GM21529 (cell line): ENCODE data around the gene SLC2A1.

Source experiments
- ATAC-seq: cut with Tn5 transposase; IDR thresholded peaks from one replicate; pipeline ENCODE4 v1.9.1; 2021; ENCODE audit not compliant: unreplicated experiment

SLC2A1 gene

GRCh38 chr1:42958488-42959319 is at the start of gene SLC2A1:
SLC2A1 (minus strand) TSS chr1:42958868; CDS start chr1:42958651, 217 bp downstream.
- peak; percentile 66 for ATAC-seq

- ATAC-seq, result no peak
These were observed 48.9 kb upstream of the SLC2A1 start for GRCh38 chr1:43007377-43008114.

DNA sequence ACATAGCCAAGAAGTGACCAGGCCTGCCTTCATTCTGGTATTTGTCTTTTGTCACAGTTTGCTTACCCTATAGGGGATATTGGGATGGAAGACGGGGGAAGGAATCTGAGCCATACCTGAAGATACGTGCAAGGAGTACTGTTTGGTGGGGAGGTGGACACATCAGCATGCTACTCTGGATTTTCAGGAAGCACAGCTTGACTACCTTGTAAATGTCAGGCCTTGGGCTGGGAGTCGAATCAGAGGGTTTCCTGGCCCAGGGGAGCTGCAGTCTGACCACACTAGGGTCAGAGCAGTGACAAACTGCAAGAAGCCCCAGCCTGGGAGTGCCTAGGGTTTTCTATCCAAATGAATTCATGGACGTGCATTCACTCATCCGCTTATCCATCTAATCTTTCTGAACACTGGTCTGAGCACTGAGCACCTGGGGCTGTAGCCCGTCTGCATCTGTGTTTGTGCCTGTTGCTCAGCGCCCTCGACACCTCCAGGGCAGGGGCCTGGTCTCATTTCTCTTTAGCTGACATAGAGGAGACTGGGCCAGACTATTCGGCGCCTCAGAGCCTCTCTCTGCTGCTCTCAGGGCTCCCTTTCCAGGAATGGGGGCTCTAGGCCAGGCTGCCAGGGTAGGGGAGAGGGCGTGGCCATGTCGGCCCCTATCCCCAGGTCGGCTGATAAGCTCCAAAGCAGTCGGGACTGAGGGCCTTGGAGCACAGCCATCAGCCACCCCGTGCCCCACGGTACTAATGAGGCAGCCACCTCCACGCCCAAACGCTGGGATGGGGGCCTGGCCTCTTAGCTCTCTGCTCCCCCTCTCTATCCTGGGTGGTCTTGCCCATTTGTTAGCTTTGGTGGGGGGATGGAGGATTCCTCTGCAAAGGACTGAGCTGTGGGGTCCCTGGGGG is 47.0 kb upstream of the SLC2A1 start:
- no peak for ATAC-seq

DNA sequence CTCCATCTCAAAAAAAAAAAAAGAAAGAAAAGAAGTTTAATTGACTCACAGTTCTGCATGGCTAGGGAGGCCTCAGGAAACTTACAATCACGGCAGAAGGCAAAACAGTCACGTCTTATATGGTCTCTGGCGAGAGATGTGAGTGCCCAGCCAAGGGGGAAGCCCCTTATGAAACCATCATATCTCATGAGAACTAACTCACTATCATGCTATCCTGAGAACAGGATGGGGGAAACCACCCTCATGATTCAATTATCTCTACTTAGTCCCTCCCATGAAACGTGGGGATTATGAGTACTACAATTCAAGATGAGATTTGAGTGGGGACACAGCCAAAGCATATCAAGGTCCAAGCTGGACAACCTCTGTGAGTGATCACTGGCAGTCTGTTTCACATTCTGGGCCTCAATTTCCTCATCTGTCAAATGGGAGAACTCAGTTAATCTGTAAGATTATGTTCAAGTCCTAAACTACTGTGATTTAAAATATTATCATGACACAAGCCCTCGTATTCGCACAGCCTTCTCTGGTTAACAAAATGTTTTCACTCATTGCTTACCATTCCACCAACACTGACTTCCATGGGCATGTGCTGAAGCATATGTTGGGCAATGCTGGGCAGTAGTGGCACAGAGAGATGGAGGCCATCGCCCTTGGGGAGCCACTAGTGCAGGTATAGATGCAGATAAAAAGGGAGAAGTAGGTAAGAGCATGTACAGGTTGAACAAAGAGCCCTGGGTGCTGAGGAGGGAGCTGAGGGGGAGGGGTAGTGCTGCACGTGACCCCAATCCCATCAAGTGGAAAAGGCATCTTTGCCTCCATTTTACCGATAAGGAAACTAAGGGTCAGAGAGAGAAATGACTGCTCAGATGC is 46.2 kb upstream of the SLC2A1 start:
- no peak for ATAC-seq

DNA sequence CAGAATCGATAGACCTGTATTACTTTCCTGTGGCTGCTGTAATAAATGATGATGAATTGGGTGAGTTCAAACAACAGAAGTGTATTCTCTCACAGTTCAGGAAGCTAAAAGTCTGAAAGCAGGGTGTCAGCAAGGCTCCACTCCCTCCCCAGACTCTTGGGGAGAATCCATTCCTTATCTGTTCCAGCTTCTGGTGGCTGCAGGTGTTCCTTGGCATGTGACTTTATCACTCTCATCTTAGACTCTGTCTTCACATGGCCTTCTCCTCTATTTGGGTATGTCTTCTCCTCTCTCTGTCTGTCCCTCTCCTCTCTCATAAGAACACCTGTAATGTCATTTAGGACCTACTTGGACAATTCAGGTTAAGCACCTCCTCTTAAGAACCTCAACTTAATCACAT is 44.1 kb upstream of the SLC2A1 start:
- ATAC-seq, result no peak

DNA sequence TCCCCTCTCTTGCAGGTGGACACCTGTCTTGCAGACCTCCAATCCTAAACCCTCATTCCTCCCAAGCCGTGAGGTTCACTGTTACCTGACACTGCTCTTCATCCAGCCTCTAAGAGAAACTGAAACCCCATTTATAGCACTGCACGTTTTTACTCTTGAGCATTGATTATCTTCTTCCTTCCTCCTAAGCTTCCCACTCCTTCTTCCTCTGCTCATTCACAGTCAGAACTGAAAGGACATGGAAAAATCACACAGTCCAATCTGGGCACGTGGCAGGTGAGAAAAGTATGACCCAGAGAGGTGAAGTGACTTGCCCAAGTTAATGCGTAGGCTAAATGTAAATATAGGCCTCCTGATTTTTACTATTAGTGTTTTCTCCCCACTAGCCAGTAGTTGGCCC is 43.4 kb upstream of the SLC2A1 start:
- ATAC-seq, result no peak

GRCh38 chr1:43001434-43001833 is 42.8 kb upstream of the SLC2A1 start:
- no peak for ATAC-seq

DNA sequence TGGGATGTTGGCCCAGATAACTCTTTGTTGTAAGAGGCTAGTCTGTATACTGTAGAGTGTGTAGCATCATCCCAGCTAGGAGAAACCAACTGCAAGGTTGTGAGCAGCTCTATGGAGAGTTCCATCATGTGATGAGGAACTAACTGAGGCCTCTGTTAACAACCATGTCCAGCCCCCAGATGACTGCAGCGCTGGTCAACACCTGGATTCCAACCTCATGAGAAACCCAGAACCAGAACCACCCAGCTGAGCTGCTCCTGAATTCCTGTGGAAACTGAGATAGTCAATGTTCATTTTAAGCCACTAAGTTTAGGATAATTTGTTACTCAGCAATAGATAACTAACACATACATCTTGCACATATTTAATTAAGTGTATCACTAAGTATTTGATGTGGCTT is 41.6 kb upstream of the SLC2A1 start:
- ATAC-seq, result no peak

DNA sequence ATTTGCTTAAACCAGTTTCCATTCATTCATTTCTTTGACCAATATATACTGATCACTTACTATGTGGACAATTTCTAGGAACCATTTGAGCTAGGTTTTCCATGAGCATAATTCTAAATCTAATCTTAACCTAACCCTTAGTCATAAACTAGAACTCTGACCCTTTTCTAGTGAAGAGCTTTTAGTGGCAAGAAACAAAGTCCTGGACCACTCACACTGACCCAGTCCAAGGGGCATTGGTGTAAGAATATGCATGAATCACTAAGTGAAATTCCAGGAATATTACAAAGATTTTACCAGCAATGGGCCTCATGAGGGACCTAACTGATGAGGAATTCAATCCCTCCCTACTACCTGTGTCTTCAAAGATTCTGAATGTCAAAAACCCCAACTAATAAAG is 40.6 kb upstream of the SLC2A1 start:
- no peak for ATAC-seq

DNA sequence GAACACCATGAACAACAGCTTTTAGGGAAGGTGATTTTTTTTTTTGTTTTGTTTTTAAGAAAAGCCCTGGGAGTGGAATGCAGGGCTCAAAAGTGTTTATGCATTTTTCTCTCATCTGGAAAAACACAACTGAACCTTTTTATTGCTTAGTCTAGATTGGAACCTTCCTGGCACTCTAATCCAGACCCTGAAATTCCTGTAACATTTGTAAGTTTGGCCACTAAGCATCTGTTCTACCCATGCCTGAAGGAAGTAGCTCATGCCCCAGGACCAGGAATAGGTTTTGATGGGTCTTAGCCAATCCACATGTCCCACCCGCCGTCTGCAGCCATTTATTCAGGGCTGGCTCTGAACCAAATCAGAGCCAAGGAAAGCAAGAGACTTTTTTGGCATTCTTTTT is 39.7 kb upstream of the SLC2A1 start:
- no peak for ATAC-seq

DNA sequence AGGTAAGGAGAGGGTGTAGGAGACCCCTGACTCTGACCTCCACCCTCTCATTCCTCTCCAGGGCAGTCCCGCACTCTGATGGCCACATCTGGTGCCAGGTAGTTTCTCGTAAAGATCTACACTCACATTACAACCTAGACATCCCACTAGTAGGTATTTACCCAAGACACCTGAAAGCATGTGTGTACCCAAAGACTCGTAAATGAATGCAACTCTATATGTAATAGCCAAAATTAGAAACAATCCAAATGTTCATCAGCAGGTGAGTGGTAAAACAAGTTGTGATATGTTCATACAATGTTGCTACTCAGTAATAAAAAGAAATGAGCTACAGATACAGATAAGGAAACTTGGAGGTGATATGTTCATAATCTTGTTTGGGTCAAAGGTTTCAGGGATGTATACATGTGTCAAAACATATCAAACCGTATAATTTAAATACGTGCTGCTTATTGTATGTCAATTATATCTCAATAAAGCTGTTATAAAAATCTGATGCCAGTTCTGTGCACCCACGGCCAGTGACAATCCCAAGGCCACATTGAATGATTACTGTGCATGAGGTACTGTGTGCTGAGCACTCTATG is 37.8 kb upstream of the SLC2A1 start:
- no peak for ATAC-seq

- no peak for ATAC-seq
These were observed 35.0 kb upstream of the SLC2A1 start for GRCh38 chr1:42993502-42994136.

GRCh38 chr1:42992054-42992571 is 33.4 kb upstream of the SLC2A1 start:
- no peak for ATAC-seq

GRCh38 chr1:42990757-42991346 is 32.2 kb upstream of the SLC2A1 start:
- ATAC-seq, result no peak

- no peak for ATAC-seq
These were observed 25.0 kb upstream of the SLC2A1 start for GRCh38 chr1:42983693-42984092.

DNA sequence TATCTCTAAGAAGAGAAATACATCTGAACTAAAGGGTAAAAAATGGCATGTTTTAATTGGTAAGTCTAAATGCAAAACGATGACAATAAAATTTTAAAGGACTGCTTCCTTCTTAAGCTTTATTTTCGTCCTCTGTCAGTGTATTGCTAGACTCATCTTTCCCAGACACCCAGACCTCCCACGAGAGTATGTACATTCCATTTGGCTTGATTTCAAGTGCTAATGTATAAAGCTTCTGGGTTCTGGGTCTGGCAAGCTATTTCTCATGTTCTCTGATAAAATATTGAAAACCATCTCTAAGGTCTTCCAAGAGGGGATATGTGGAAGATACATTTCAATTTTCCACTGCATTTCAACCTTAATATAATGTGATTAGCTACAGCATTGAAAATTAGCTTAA is 24.6 kb upstream of the SLC2A1 start:
- ATAC-seq, result no peak

DNA sequence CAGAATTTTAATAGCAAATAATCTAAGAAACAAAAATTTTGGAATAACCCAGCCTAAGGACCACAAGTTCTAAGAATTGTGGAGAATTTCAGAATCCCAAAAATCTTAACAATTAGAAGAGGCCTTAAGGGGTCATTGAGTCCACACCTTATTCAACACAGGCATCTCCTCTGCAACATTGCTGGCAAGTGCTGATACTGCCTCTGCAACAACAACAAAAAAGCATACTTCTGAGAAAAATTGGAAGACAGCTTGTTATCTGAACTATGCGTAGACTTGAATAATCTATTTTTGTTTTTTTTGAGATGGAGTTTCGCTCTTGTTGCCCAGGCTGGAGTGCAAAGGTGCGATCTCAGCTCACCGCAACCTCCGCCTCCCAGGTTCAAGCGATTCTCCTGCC is 24.0 kb upstream of the SLC2A1 start:
- ATAC-seq, result no peak

- ATAC-seq, result no peak
These were observed 23.2 kb upstream of the SLC2A1 start for GRCh38 chr1:42981871-42982270.

DNA sequence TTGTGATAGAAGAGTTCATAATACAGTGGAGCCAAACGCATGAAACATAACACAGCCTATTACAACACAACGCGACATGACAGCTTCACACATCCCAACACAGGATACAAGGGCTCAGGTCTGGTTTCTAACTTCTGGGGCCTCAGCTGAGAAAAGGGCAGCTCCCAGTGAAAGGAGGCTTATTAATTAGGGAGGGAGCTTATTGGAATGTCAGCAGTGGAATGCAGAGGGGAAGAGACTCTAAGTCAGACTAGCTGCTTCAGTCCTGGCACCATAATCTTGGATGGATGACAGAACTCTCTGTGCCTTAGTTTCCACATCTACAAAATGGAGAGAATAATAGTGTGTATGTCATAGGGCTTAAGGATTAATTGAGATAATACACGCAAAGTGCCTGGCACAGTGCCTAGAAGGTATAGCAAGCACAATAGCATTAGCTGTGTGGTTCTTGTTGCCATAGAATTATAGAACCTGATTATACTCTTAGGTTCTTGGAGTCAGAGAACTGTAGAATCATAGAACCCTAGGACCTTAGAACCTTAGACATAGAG is 22.7 kb upstream of the SLC2A1 start:
- ATAC-seq, result no peak
